ENCODE results near the gene INSIG1. TPM values are rescaled to one million over a fixed set of nuclear protein-coding genes. Genes with fewer than 3 reads are reported as not detected.

INSIG1 gene
- total and polyA plus RNA-seq, 2 donors (not counting 3 experiments of a cell fraction or from before 2014, with no cell fraction given), result 79.3 to 102 TPM

- FAIRE-seq (no peak), DNase-seq (ENCODE audit: low read depth, low spot score) (no peak)
- H3K36me3 ChIP-seq (ENCODE audit: control insufficient read depth in 2 of 2, extremely low read depth in 1 of 2, insufficient read depth in 2 of 2, low read length in 2 of 2), result no peaks in the 10 kb centered on the region
- CTCF ChIA-PET, result no interaction called here
- H3K9me3 ChIP-seq (replicated peaks; ENCODE audit: control insufficient read depth, insufficient read depth, low read length), result no peaks in the 10 kb centered on the region
- no peak overlapping the region for H3K4me2 ChIP-seq (ENCODE audit: insufficient read depth, low read length)
- POLR2A ChIA-PET, result no interaction called here
- dilution Hi-C loops (cut with MboI; ENCODE audit: extremely low pct_ligation_motif_present, low sequenced_read_pairs) (no loop called here), intact Hi-C loops (cut with micrococcal nuclease) (loop anchor here (1.0 to 10.0 kb wide), 2 partner anchors 10 to 473 kb away; no protein-coding TSS in a partner anchor)
- no peaks in the 10 kb centered on the region for H3K9me1 ChIP-seq (replicated peaks; ENCODE audit: control insufficient read depth, extremely low read depth, insufficient read depth, low read length)
- H3K4me3 ChIP-seq (replicated peaks in 1 of 3; ENCODE audit: insufficient read depth in 1 of 3, low read depth in 1 of 3, low read length in 3 of 3), result no peak overlapping the region
- H3K9ac ChIP-seq (replicated peaks; ENCODE audit: extremely low read depth, insufficient read depth, low read length), result no peak overlapping the region
- H2AFZ ChIP-seq (ENCODE audit: low read depth, low read length), result no peak overlapping the region
- H3K27me3 ChIP-seq (ENCODE audit: control insufficient read depth in 2 of 2, insufficient read depth in 2 of 2, low read length in 2 of 2), result no peaks in the 10 kb centered on the region
- H3K4me1 ChIP-seq (ENCODE audit: control insufficient read depth, extremely low read depth, insufficient read depth, low read length), result peaks cover 20% of the 10 kb centered on the region
- H3K27ac ChIP-seq (ENCODE audit: insufficient read depth, low read depth, low read length), result no peak overlapping the region
- no peaks in the 10 kb centered on the region for H3K79me2 ChIP-seq (ENCODE audit: control insufficient read depth, insufficient read depth, low read length)
- no peak for TF ChIP-seq EZH2 (IDR thresholded peaks at IDR 0.05; ENCODE audit: borderline replicate concordance, low read depth, low read length, severe bottlenecking)
- TF ChIP-seq CTCF (IDR thresholded peaks at IDR 0.05; ENCODE audit: extremely low read depth in 1 of 2, insufficient read depth in 1 of 2, low read depth in 1 of 2, low read length in 2 of 2), result no peak
- TF ChIP-seq MAX (IDR thresholded peaks at IDR 0.05; ENCODE audit: insufficient read depth, insufficient read length), result no peak
- no peak for TF ChIP-seq JUN (IDR thresholded peaks at IDR 0.05; ENCODE audit: borderline replicate concordance, insufficient read depth, insufficient read length, low read depth)
- no peak for TF ChIP-seq FOS (IDR thresholded peaks at IDR 0.05; ENCODE audit: borderline replicate concordance, insufficient read depth, low read length)
- TF ChIP-seq GATA2 (IDR thresholded peaks at IDR 0.05; ENCODE audit: insufficient read depth, insufficient read length, low read depth, low read length), result no peak
- no peak for TF ChIP-seq POLR2A (IDR thresholded peaks at IDR 0.05; ENCODE audit: low read depth, low read length)
- no peak for TF ChIP-seq MYC (IDR thresholded peaks at IDR 0.05; ENCODE audit: low read depth, low read length)
- no peak for TF ChIP-seq POLR2AphosphoS5 (IDR thresholded peaks at IDR 0.05; ENCODE audit: insufficient read depth, low read depth, low read length)
- BruUV-seq (replicated peaks), result no TSS peak
- no peaks in the 10 kb centered on the region for H4K20me1 ChIP-seq (replicated peaks; ENCODE audit: control insufficient read depth, extremely low read depth, insufficient read depth, low read length)
Measured at GRCh38 chr7:155291729-155292128, 5.9 kb upstream of the INSIG1 start.
